Measurements from ENCODE around the gene PRKAR1A. TPM values are rescaled to one million over a fixed set of nuclear protein-coding genes. Genes with fewer than 3 reads are reported as not detected.

Gene PRKAR1A
- total RNA-seq, 1 experiment from 2014 or later, result 158 TPM

- TF ChIP-seq ATF3 (CRISPR knock-in tag; conservative IDR thresholded peaks at IDR 0.05), result no peak
- no peak for TF ChIP-seq CTCF (IDR thresholded peaks at IDR 0.05)
- no peak for TF ChIP-seq PRRX2 (CRISPR knock-in tag; IDR thresholded peaks at IDR 0.05)
- no peak for TF ChIP-seq USF2 (CRISPR knock-in tag; IDR thresholded peaks at IDR 0.05)
- no peak for TF ChIP-seq SMAD4 (CRISPR knock-in tag; IDR thresholded peaks at IDR 0.05)
- TF ChIP-seq NFE2L1 (CRISPR knock-in tag; IDR thresholded peaks at IDR 0.05), result no peak
- no peak for TF ChIP-seq ZNF512 (CRISPR knock-in tag; IDR thresholded peaks at IDR 0.05; ENCODE audit: borderline replicate concordance)
- TF ChIP-seq NR2C2 (CRISPR knock-in tag; IDR thresholded peaks at IDR 0.05), result no peak
Measured at GRCh38 chr17:68577497-68577821, 65.2 kb downstream of the PRKAR1A start (continued).

- no peak overlapping the region for H3K27ac Mint-ChIP-seq
Measured at GRCh38 chr17:68578236-68578635, 66.0 kb downstream of the PRKAR1A start.

More at GRCh38 chr17:68578236-68578635, 66.0 kb downstream of the PRKAR1A start:
- POLR2A ChIA-PET, result no interaction called here
- CTCF ChIA-PET, result no interaction called here
- DNase-seq (ENCODE audit: low spot score) (no peak), ATAC-seq (no peak)
- Mint-ChIP-seq H3K27me3 (ENCODE audit: low read depth) (no peaks in the 10 kb centered on the region; the same call in 1 of the 2 replicates), H3K9me3 (peaks cover 5% of the 10 kb centered on the region), H3K36me3 (no peaks in the 10 kb centered on the region), H3K4me1 (0 out of 2 replicates have a peak, but pooled peaks cover 2% of the 10 kb centered on the region), H3K4me3 (no peak overlapping the region)
- TF ChIP-seq ZNF317 (CRISPR knock-in tag; IDR thresholded peaks at IDR 0.05; ENCODE audit: borderline replicate concordance, low read depth) (no peak), FOXK1 (CRISPR knock-in tag; IDR thresholded peaks at IDR 0.05) (no peak), ZBTB43 (CRISPR knock-in tag; IDR thresholded peaks at IDR 0.05) (no peak), RORB (CRISPR knock-in tag; IDR thresholded peaks at IDR 0.05) (no peak), STAT6 (CRISPR knock-in tag; conservative IDR thresholded peaks at IDR 0.05; ENCODE audit: low read depth) (no peak), USF2 (CRISPR knock-in tag; IDR thresholded peaks at IDR 0.05) (no peak), TCF7 (CRISPR knock-in tag; IDR thresholded peaks at IDR 0.05; ENCODE audit: low read depth) (no peak), GTF2I (CRISPR knock-in tag; conservative IDR thresholded peaks at IDR 0.05) (no peak), CTCF (IDR thresholded peaks at IDR 0.05) (no peak), ARID4B (CRISPR knock-in tag; IDR thresholded peaks at IDR 0.05; ENCODE audit: borderline replicate concordance) (no peak)

Measured in WTC11 (cell line).